Endodermal cell (in vitro differentiated cells): ENCODE measurements around the gene GPX5. TPM values are rescaled to one million over a fixed set of nuclear protein-coding genes. Genes with fewer than 3 reads are reported as not detected.

ENCODE experiments used
- DNase-seq: peaks from one replicate; pipeline ENCODE4 v3.0.0-alpha.2; 2017
- H3K27ac ChIP-seq: 2 replicates; pipeline ENCODE4 v1.5.1; 2013; ENCODE audit warnings: mild to moderate bottlenecking, low read depth, low read length, moderate library complexity
- H3K27me3 ChIP-seq: 2 replicates; pipeline ENCODE4 v1.6.1; 2013; ENCODE audit warnings: mild to moderate bottlenecking, low read length, moderate library complexity; ENCODE audit not compliant: insufficient read depth, control insufficient read depth, poor library complexity, severe bottlenecking
- H3K36me3 ChIP-seq: 2 replicates; pipeline ENCODE4 v1.7.0; 2013; ENCODE audit warnings: mild to moderate bottlenecking, low read length, moderate library complexity; ENCODE audit not compliant: control insufficient read depth, insufficient read depth
- H3K4me1 ChIP-seq: one replicate; pipeline ENCODE4 v1.7.0; 2013; ENCODE audit warnings: low read length; ENCODE audit not compliant: control insufficient read depth, insufficient read depth
- H3K4me3 ChIP-seq: 2 replicates; pipeline ENCODE4 v1.5.1; 2013; ENCODE audit warnings: mild to moderate bottlenecking, low read length, moderate library complexity
- H3K9ac ChIP-seq: 2 replicates; pipeline ENCODE4 v1.6.1; 2013; ENCODE audit warnings: mild to moderate bottlenecking, low read length, moderate library complexity; ENCODE audit not compliant: poor library complexity, severe bottlenecking; ENCODE audit errors: extremely low read depth
- H3K9me3 ChIP-seq: 2 replicates; pipeline ENCODE4 v1.6.1; 2013; ENCODE audit warnings: mild to moderate bottlenecking, low read length, moderate library complexity; ENCODE audit not compliant: control insufficient read depth
- H3K27ac Mint-ChIP-seq: 2 replicates; pipeline ENCODE4 v1.8.0; 2020; ENCODE audit warnings: mixed read lengths
- H3K27me3 Mint-ChIP-seq: 2 replicates; pipeline ENCODE4 v1.8.0; 2021; ENCODE audit warnings: mild to moderate bottlenecking, mixed read lengths; ENCODE audit not compliant: insufficient read depth
- H3K36me3 Mint-ChIP-seq: 2 replicates; pipeline ENCODE4 v1.8.0; 2020; ENCODE audit warnings: low read depth, mixed read lengths
- H3K4me1 Mint-ChIP-seq: 2 replicates; pipeline ENCODE4 v1.8.0; 2020; ENCODE audit warnings: mixed read lengths
- H3K4me3 Mint-ChIP-seq: 2 replicates; pipeline ENCODE4 v1.8.0; 2020; ENCODE audit warnings: mild to moderate bottlenecking, moderate library complexity, mixed read lengths
- H3K9me3 Mint-ChIP-seq: 2 replicates; pipeline ENCODE4 v1.8.0; 2020; ENCODE audit warnings: mild to moderate bottlenecking, mixed read lengths
- WGBS, 2 experiments: methylation state at CpG; one replicate each; pipeline versions ENCODE4 v1.1.5 to v1.1.7; 2013; ENCODE audit warnings: missing lambda C conversion rate in 2 of 2, mixed read lengths in 1 of 2; ENCODE audit not compliant: insufficient coverage in 1 of 2, insufficient read length in 1 of 2; 5-methylcytosine and 5-hydroxymethylcytosine counted together
- total RNA-seq, 2 donors: library from RNA; stranded (reverse); fragmentation: NEBNext Ultra II Directional in 1 of 2; extraction: Animal tissue kit (Norgen Biotek cat#: 25700) in 1 of 2; gene quantifications; 2 replicates in 1 of 2; 3 replicates in 1 of 2; pipeline ENCODE4 v1.2.1, GENCODE V29; 2021
- TF ChIP-seq, protein P1 (sequence below): fragments of 200-600 bp; sonication (generic); conservative IDR thresholded peaks from 2 replicates; pipeline ENCODE4 v1.5.0; 2021; ENCODE audit warnings: antibody characterized with exemption, mild to moderate bottlenecking

GPX5 gene
- total RNA-seq, 2 donors from 2014 or later = not detected

DNA sequence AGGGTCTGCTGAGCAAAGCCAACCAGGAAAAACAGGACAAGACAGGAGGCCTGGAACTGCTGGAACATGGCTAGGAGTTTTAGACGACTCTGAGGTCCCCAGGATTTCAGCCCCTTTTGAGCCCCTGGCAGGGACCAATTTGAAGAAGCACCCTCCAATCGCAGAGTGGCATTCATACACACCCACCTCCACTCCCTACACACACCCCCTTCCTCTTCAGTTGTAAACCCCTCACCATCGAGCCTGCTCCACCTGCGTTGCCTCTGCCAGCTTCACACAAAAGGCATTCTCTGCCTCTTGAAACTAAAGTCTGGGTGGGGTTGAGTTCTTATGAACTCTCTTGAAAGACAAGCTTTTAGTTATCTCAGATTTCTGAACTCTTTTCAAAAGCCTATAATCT, 10.0 kb upstream of the GPX5 start, which contains the start of gene GPX6:
GPX6 (minus strand) TSS at position 118 of the 400 bp plus-strand sequence; CDS start at position 68, 50 bp downstream.
- H3K4me3 Mint-ChIP-seq = no peak within 1 kb of the TSS
- WGBS, 2 experiments = 86 to 100% methylated on average over 1 to 4 of the region's 4 CpGs

DNA sequence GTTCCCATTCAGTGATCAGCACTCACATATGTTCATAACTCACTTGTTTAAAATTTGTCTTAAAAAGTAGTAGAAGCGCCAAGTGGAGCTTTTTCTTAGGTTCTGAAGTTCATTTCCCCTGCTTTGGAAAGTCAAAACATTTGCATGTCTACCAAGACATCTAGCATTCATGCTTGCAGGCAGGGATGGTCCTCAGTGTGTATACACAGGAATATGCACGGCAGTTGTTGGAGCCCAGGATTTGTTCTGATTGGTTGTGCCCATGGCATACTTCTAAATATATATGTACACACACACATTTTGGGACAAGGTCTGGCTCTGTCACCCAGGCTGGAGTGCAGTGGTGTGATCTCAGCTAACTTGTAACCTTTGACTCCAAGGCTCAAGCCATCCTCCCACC, 7.7 kb upstream of the GPX5 start:
- TF ChIP-seq, protein P1, sequence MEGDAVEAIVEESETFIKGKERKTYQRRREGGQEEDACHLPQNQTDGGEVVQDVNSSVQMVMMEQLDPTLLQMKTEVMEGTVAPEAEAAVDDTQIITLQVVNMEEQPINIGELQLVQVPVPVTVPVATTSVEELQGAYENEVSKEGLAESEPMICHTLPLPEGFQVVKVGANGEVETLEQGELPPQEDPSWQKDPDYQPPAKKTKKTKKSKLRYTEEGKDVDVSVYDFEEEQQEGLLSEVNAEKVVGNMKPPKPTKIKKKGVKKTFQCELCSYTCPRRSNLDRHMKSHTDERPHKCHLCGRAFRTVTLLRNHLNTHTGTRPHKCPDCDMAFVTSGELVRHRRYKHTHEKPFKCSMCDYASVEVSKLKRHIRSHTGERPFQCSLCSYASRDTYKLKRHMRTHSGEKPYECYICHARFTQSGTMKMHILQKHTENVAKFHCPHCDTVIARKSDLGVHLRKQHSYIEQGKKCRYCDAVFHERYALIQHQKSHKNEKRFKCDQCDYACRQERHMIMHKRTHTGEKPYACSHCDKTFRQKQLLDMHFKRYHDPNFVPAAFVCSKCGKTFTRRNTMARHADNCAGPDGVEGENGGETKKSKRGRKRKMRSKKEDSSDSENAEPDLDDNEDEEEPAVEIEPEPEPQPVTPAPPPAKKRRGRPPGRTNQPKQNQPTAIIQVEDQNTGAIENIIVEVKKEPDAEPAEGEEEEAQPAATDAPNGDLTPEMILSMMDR = no peak
- Mint-ChIP-seq H3K9me3 (no peaks in the 10 kb centered on the region), H3K36me3 (no peaks in the 10 kb centered on the region), H3K27ac (no peak overlapping the region), H3K4me3 (no peak overlapping the region), H3K4me1 (peaks cover 9% of the 10 kb centered on the region), H3K27me3 (peaks cover 24% of the 10 kb centered on the region)
- Histone ChIP-seq H3K4me1 (peaks cover 8% of the 10 kb centered on the region), H3K4me3 (no peak overlapping the region), H3K9ac (no peak overlapping the region), H3K9me3 (no peaks in the 10 kb centered on the region), H3K36me3 (no peaks in the 10 kb centered on the region), H3K27ac (no peak overlapping the region), H3K27me3 (peaks cover 7% of the 10 kb centered on the region)
- DNase-seq = no peak
- WGBS, 2 experiments = 86 to 92% methylated on average over 1 to 2 of the region's 2 CpGs

More for the DNA sequence above, 10.0 kb upstream of the GPX5 start, which contains the start of gene GPX6:
- H3K4me1 Mint-ChIP-seq = no peaks in the 10 kb centered on the region
- H3K27ac Mint-ChIP-seq = no peak within 1 kb of the TSS
- H3K4me3 ChIP-seq = no peak within 1 kb of the TSS
- H3K9me3 Mint-ChIP-seq = peaks cover 6% of the 10 kb centered on the region
- no peak within 1 kb of the TSS for H3K9ac ChIP-seq
- H3K27me3 ChIP-seq = peaks cover 7% of the 10 kb centered on the region
- H3K36me3 Mint-ChIP-seq = no peaks in the 10 kb centered on the region
- H3K9me3 ChIP-seq = no peaks in the 10 kb centered on the region
- peaks cover 24% of the 10 kb centered on the region for H3K27me3 Mint-ChIP-seq
- no peaks in the 10 kb centered on the region for H3K4me1 ChIP-seq
- TF ChIP-seq, protein P1 = no peak
- no peak for DNase-seq
- no peaks in the 10 kb centered on the region for H3K36me3 ChIP-seq
- H3K27ac ChIP-seq = no peak within 1 kb of the TSS

DNA sequence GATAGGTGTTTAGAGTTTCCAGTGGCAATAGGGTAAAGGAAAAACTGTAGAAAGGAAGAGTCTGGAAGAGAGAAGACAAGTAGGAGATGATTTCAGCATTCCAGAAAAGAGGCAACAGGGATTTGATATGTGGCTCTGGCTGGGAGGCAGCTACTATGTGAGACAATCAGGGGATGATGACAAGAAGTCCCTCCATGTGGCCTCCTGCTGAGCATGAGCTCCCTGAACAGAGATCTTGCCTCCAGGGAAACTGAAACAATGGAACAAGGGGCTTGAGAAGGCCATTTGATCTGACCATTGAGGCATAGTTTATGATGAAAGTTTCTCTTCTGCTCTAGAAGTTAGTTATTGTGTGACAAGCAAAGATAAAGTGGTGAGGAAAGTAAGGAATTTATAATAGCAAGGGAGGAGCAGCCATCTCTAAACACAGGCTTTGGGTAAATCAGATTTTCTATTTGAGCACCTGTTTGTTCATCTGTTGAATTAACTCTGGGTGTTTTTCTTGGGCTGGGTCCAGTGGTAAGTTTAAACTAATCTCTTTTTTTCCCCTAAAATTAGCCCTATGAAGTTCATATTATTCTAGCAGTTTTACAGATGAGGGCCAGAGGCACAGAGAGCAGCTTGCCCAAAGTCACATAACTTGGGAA, 3.0 kb upstream of the GPX5 start:
- peak; percentile 58 for DNase-seq
- Histone ChIP-seq H3K4me1 (peaks cover 17% of the 10 kb centered on the region), H3K36me3 (no peaks in the 10 kb centered on the region), H3K27me3 (no peaks in the 10 kb centered on the region), H3K27ac (no peak overlapping the region), H3K4me3 (no peak overlapping the region), H3K9ac (no peak overlapping the region), H3K9me3 (no peaks in the 10 kb centered on the region)
- Mint-ChIP-seq H3K36me3 (no peaks in the 10 kb centered on the region), H3K27ac (peak overlapping the region; percentile 5), H3K4me1 (peaks cover 17% of the 10 kb centered on the region), H3K9me3 (no peaks in the 10 kb centered on the region), H3K4me3 (no peak overlapping the region), H3K27me3 (peaks cover 14% of the 10 kb centered on the region)
- TF ChIP-seq, protein P1 = no peak
